ENCODE measurements around the gene ITPRID2.

GRCh38 chr2:181891966-181892798, 652 bp downstream of the ITPRID2 start:
- TF ChIP-seq, protein P1, sequence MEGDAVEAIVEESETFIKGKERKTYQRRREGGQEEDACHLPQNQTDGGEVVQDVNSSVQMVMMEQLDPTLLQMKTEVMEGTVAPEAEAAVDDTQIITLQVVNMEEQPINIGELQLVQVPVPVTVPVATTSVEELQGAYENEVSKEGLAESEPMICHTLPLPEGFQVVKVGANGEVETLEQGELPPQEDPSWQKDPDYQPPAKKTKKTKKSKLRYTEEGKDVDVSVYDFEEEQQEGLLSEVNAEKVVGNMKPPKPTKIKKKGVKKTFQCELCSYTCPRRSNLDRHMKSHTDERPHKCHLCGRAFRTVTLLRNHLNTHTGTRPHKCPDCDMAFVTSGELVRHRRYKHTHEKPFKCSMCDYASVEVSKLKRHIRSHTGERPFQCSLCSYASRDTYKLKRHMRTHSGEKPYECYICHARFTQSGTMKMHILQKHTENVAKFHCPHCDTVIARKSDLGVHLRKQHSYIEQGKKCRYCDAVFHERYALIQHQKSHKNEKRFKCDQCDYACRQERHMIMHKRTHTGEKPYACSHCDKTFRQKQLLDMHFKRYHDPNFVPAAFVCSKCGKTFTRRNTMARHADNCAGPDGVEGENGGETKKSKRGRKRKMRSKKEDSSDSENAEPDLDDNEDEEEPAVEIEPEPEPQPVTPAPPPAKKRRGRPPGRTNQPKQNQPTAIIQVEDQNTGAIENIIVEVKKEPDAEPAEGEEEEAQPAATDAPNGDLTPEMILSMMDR (IDR thresholded peaks at IDR 0.05): no peak
- TF ChIP-seq ZFX (IDR thresholded peaks at IDR 0.05; ENCODE audit: borderline replicate concordance): no peak

Measured in 22Rv1 (cell line).